ENCODE data around the gene FBXW8. TPM values are rescaled to one million over a fixed set of nuclear protein-coding genes. Genes with fewer than 3 reads are reported as not detected.

FBXW8 gene
- polyA plus RNA-seq, 3 donors = 3.9 to 4.8 (median 4.4) TPM

- 20 to 27% (median 20%) methylated on average over 6 of the region's 6 CpGs for WGBS, 3 donors
- H3K27ac ChIP-seq (ENCODE audit: low read depth, low read length) = no peak overlapping the region
These were observed 28.0 kb upstream of the FBXW8 start for GRCh38 chr12:116882742-116883141.

GRCh38 chr12:116884871-116885270 is 25.9 kb upstream of the FBXW8 start:
- WGBS, 3 donors = 79 to 86% (median 80%) methylated on average over 3 of the region's 3 CpGs
- H3K27ac ChIP-seq (ENCODE audit: low read depth, low read length) = no peak overlapping the region

- WGBS, 3 donors = 47 to 69% (median 52%) methylated on average over 2 of the region's 2 CpGs
These were observed 25.3 kb upstream of the FBXW8 start for GRCh38 chr12:116885491-116885890.

GRCh38 chr12:116887244-116887643 is 23.5 kb upstream of the FBXW8 start:
- 75 to 94% (median 90%) methylated on average over 1 of the region's 1 CpG for WGBS, 3 donors
- H3K27ac ChIP-seq (ENCODE audit: low read depth, low read length) = no peak overlapping the region

More at GRCh38 chr12:116885491-116885890, 25.3 kb upstream of the FBXW8 start:
- no peak overlapping the region for H3K27ac ChIP-seq (ENCODE audit: low read depth, low read length)

DNA sequence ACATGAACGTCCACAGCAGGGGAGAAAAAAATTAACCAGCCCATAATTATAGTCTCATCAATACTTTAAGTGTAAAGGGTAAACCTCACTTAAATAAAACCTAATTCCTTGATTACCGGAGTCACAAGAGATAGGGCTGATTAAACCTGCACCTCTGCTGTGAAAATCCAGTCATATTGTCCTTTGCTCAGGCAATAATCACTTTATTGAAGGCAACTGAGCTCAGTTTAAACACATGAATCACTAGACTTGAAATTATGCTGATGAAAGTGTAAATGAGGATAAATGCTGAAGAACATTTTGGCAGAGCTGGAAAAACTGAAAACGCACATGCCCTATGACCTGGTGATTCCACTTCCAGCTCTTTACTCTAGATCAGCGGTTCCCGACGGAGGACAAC is 22.9 kb upstream of the FBXW8 start:
- 59 to 68% (median 68%) methylated on average over 6 of the region's 6 CpGs for WGBS, 3 donors
- no peak overlapping the region for H3K27ac ChIP-seq (ENCODE audit: low read depth, low read length)

GRCh38 chr12:116890330-116890729 is 20.4 kb upstream of the FBXW8 start:
- 98% methylated on average over 2 of the region's 2 CpGs for WGBS, 3 donors
- H3K27ac ChIP-seq (ENCODE audit: low read depth, low read length) = no peak overlapping the region

DNA sequence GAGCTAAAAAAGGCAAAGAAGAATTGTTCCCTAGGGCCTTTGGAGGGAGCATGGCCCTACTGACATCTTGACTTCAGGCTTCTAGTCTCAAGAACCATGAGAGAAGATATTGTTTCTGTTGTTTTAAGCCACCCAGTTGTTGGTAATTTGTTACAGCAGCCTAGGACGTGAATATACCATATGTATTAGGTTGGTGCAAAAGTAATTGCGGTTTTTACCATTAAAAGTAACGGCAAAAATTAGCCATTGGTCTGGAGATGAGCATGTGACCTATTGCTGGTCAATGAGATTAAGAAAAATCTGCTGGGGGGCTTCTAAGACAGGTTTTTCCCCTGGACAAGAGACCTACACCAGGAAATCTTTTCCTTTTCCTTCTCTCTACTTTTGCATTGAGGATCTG is 19.7 kb upstream of the FBXW8 start:
- H3K27ac ChIP-seq (ENCODE audit: low read depth, low read length) = no peak overlapping the region
- 75 to 89% (median 84%) methylated on average over 3 of the region's 3 CpGs for WGBS, 3 donors

GRCh38 chr12:116892349-116893140 is 18.2 kb upstream of the FBXW8 start:
- no peak overlapping the region for H3K27ac ChIP-seq (ENCODE audit: low read depth, low read length)
- 79 to 85% (median 82%) methylated on average over 12 of the region's 12 CpGs for WGBS, 3 donors

DNA sequence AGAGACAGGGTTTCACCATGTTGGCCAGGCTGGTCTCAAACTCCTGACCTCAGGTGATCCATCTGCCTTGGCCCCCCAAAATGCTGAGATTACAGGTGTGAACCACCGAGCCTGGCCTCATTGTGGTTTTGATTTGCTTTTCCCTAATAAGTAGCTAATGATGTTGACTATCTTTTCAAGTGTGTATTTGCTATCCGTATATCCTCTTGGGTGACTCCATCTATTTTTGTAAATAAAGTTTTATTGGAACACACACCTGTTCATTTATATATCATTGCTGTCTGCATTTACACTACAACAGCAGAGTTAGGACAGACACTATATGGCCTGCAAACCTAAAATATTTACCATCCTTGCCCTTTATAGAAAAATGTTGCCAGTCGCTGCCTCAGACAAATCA is 15.8 kb upstream of the FBXW8 start:
- no peak overlapping the region for H3K27ac ChIP-seq (ENCODE audit: low read depth, low read length)
- WGBS, 3 donors = 74 to 87% (median 80%) methylated on average over 3 of the region's 3 CpGs

DNA sequence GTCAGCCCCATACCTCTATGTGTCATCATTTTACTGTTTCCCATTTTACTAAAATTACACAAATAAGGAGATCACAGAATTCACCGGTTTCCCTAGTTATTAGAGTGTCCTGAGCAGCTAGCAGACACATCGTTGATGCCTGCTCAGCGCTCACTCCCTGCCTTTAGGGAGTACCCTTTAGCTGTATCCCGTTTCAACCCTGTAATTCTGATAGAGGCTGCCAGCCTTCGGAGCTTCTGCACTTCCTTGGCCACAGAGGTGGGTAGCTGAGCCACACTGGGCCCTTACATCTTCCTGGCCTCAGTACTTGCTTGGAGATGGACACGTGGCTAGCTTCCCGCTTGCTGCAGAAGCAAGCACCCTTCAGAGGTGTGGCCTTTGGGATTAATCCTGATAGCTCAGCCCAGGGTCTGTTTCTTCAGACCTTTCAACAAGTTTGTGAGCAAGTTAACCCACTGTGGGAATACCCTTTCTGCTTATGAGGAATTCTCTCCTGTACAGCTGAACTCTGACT is 14.3 kb upstream of the FBXW8 start:
- no peak overlapping the region for H3K27ac ChIP-seq (ENCODE audit: low read depth, low read length)
- 63 to 68% (median 67%) methylated on average over 7 of the region's 7 CpGs for WGBS, 3 donors

DNA sequence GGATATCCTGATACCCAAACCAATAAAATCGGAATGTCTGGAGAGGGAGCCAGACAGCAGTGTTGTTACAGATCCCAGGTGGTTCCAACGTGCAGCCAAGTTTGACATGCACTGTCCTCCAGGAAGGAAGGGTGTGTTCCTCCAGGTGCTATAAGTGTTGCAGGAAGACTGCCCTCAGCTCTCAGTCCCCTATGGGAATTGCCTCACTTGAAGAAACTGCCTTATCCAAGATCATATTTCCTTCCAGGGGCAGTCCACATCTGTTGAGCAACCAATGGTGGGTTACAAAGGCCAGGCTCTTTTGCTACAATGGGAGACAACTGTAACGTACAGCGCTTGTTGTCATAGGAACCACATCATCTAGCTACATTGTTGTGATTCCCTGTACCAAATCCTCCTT is 13.3 kb upstream of the FBXW8 start:
- H3K27ac ChIP-seq (ENCODE audit: low read depth, low read length) = no peak overlapping the region
- WGBS, 3 donors = 53 to 72% (median 57%) methylated on average over 4 of the region's 4 CpGs

- WGBS, 3 donors = 55 to 58% (median 58%) methylated on average over 3 of the region's 3 CpGs
- no peak overlapping the region for H3K27ac ChIP-seq (ENCODE audit: low read depth, low read length)
These were observed 12.1 kb upstream of the FBXW8 start for GRCh38 chr12:116898669-116899068.

DNA sequence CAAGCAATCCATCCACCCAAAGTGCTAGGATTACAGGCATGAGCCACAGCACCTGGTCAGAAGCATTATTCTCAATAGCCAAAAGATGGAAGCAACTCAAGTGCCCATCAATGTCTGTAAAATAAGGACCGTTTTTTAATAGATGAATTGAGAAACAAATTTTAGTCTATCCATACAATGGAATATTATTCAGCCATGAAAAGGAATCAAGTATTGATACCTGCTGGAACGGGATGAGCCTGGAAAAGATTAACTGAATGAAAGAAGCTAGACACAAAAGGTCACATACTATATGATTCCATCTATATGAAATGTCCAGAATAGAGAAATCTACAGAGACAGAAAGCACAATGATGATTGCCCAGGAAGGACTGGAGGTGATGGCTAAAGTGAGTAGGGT is 9.1 kb upstream of the FBXW8 start:
- 82 to 89% (median 87%) methylated on average over 2 of the region's 2 CpGs for WGBS, 3 donors

GRCh38 chr12:116903818-116904217 is 6.9 kb upstream of the FBXW8 start:
- 66 to 78% (median 72%) methylated on average over 4 of the region's 4 CpGs for WGBS, 3 donors

More for the DNA sequence above, 9.1 kb upstream of the FBXW8 start:
- H3K27ac ChIP-seq (ENCODE audit: low read depth, low read length) = no peak overlapping the region

DNA sequence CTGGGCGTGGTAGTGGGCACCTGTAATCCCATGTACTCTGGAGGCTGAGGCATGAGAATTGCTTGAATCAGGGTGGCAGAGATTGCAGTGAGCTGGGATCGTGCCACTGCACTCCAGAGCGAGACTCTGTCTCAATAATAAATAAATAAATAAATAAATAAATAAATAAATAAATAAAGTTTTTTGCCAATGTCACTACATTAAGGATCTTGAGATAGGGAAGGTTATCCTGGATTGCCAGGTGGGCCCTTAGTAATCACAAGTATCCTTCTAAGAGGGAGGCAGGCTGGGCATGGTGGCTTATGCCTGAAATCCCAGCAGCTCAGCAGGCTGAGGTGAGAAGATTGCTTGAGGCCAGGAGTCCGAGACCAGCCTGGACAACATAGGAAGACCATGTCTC is 4.5 kb upstream of the FBXW8 start:
- 85 to 91% (median 88%) methylated on average over 4 of the region's 4 CpGs for WGBS, 3 donors
- no peak overlapping the region for H3K27ac ChIP-seq (ENCODE audit: low read depth, low read length)

More at GRCh38 chr12:116903818-116904217, 6.9 kb upstream of the FBXW8 start:
- no peak overlapping the region for H3K27ac ChIP-seq (ENCODE audit: low read depth, low read length)

DNA sequence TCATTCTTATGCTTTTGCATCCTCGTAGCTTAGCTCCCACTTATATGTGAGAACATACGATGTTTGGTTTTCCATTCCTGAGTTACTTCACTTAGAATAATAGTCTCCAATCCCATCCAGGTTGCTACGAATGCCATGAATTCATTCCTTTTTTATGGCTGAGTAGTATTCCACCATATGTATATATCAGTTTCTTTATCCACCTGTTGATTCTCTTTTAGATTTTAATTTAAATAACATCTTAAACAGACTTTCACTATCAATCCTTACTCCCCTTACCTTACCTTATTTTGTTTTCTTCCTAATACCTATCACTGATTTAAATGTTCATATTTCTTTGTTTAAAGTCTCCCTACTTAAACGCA is 488 bp upstream of the FBXW8 start:
- WGBS, 3 donors = 66 to 68% (median 66%) methylated on average over 4 of the region's 4 CpGs
- no peak overlapping the region for H3K27ac ChIP-seq (ENCODE audit: low read depth, low read length)

- no peak overlapping the region for H3K27ac ChIP-seq (ENCODE audit: low read depth, low read length)
- 100% methylated on average over 1 of the region's 1 CpG for WGBS, 3 donors
These were observed 4.6 kb downstream of the FBXW8 start for GRCh38 chr12:116915326-116915725.

DNA sequence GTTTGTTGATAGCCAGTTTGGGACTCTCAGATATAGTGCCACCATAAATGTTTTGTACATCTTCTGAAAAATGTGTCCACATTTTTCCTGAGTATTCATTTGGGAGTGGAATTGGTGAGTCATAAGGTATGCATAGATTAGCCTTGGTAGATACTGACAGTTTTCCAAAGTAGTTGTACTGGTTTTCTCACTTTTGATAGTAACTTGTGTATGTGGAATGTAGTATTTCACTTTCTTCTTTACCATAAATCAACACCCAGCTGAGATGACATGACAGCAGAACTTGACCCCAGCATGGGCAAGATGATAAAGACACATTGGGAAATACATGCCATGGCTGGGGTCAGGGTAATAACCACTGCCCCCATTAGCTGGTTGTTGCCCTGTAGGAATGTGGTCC is 5.4 kb downstream of the FBXW8 start:
- H3K27ac ChIP-seq (ENCODE audit: low read depth, low read length) = no peak overlapping the region

- WGBS, 3 donors = 64 to 77% (median 74%) methylated on average over 5 of the region's 5 CpGs
- H3K27ac ChIP-seq (ENCODE audit: low read depth, low read length) = no peak overlapping the region
These were observed 6.0 kb downstream of the FBXW8 start for GRCh38 chr12:116916714-116917114.

DNA sequence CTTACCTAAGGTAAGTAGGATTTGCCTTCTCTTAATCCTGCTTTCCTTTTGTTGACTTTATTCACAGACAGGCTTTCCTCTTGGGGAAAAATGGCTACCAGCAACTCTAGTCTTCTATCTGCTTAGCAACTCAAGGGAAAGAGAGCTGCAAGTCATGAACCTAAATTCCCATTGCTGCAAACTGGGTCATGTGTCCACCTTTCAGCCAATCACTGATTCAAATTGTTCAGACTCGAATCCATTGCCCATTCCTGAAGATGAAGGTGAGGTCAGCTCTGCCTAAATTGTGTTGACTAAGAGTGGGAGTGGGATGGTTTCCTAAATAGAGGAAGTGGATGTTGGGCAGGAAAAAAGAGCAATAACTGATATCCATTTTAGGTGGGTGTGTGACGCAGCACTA is 7.7 kb downstream of the FBXW8 start:
- H3K27ac ChIP-seq (ENCODE audit: low read depth, low read length) = no peak overlapping the region
- 74 to 94% (median 88%) methylated on average over 2 of the region's 2 CpGs for WGBS, 3 donors
